Muscle of arm (tissue), 12 donors: ENCODE results near the gene PKIG. TPM values are rescaled to one million over a fixed set of nuclear protein-coding genes. Genes with fewer than 3 reads are reported as not detected.
A peak's percentile ranks its signal among the peaks of the same experiment; 100 is the strongest.

Experiments used
- DNase-seq: peaks from one replicate; pipeline ENCODE4 v3.0.0-alpha.2; 2013
- polyA plus RNA-seq, 12 donors: library from polyadenylated mRNA; unstranded; fragments of 120-200 nt; gene quantifications; one replicate each; pipeline ENCODE4 v1.2.1, GENCODE V29; 2013; ENCODE audit not compliant: insufficient read length in 12 of 12

The PKIG gene
- polyA plus RNA-seq, 12 donors: 37.8 to 59.4 (median 46.1) TPM; not detected in 1

GRCh38 chr20:44635877-44636276 is 53.5 kb downstream of the PKIG start:
- no peak for DNase-seq

- DNase-seq: no peak
These were observed 54.7 kb downstream of the PKIG start for GRCh38 chr20:44637042-44637441.

- DNase-seq: peak; percentile 64
These were observed 55.4 kb downstream of the PKIG start for GRCh38 chr20:44637522-44638372.

GRCh38 chr20:44640522-44640921 is 58.1 kb downstream of the PKIG start:
- no peak for DNase-seq

- DNase-seq: no peak
These were observed 58.9 kb downstream of the PKIG start for GRCh38 chr20:44641325-44641724.

GRCh38 chr20:44642203-44643153 is 60.1 kb downstream of the PKIG start:
- peak; percentile 77 for DNase-seq

- no peak for DNase-seq
These were observed 60.8 kb downstream of the PKIG start for GRCh38 chr20:44643154-44643519.

- DNase-seq: peak; percentile 48
These were observed 61.3 kb downstream of the PKIG start for GRCh38 chr20:44643596-44644229.

GRCh38 chr20:44644230-44644617 is 61.8 kb downstream of the PKIG start:
- DNase-seq: no peak

- DNase-seq: no peak
These were observed 62.3 kb downstream of the PKIG start for GRCh38 chr20:44644667-44645131.

- DNase-seq: no peak
These were observed 63.8 kb downstream of the PKIG start for GRCh38 chr20:44646023-44646640.

GRCh38 chr20:44646641-44647274 is 64.4 kb downstream of the PKIG start:
- DNase-seq: no peak

- DNase-seq: no peak
These were observed 65.7 kb downstream of the PKIG start for GRCh38 chr20:44648068-44648467.

- no peak for DNase-seq
These were observed 66.2 kb downstream of the PKIG start for GRCh38 chr20:44648579-44648978.

- DNase-seq: no peak
These were observed 66.7 kb downstream of the PKIG start for GRCh38 chr20:44649126-44649525.

- no peak for DNase-seq
These were observed 67.6 kb downstream of the PKIG start for GRCh38 chr20:44649976-44650375.

GRCh38 chr20:44650771-44651433 is 68.5 kb downstream of the PKIG start:
- no peak for DNase-seq

- no peak for DNase-seq
These were observed 69.0 kb downstream of the PKIG start for GRCh38 chr20:44651434-44651683.

GRCh38 chr20:44651684-44652423 is 69.5 kb downstream of the PKIG start, which contains the start of gene ADA:
Gene ADA, minus strand, starts transcription at chr20:44651699. Its CDS starts 92 bp downstream, at chr20:44651607.
- no peak for DNase-seq

- no peak for DNase-seq
These were observed 71.2 kb downstream of the PKIG start for GRCh38 chr20:44653546-44653945.
